IPS-18c (cell line): Measurements from ENCODE around the gene SLC2A2.

Experiments used
- H3K4me3 ChIP-seq: 2 replicates; pipeline ENCODE4 v1.7.0; 2013; ENCODE audit warnings: low read depth, mild to moderate bottlenecking, low read length, moderate library complexity; ENCODE audit not compliant: insufficient read depth
- H3K9me3 ChIP-seq: one replicate; pipeline ENCODE4 v1.6.1; 2013; ENCODE audit warnings: mild to moderate bottlenecking, low read length, moderate library complexity; ENCODE audit not compliant: control insufficient read depth, insufficient read depth

The SLC2A2 gene

GRCh38 chr3:171026597-171027293 lies at the start of gene SLC2A2:
Gene SLC2A2 (minus strand): TSS chr3:171026720. CDS start chr3:171026670, 50 bp downstream.
- Histone ChIP-seq H3K9me3 (no peaks in the 10 kb centered on the region), H3K4me3 (no peak within 1 kb of the TSS)

GRCh38 chr3:171072432-171072831 lies 45.9 kb upstream of the SLC2A2 start:
- no peaks in the 10 kb centered on the region for H3K9me3 ChIP-seq
- H3K4me3 ChIP-seq = no peak overlapping the region

GRCh38 chr3:171068658-171069057 lies 42.1 kb upstream of the SLC2A2 start:
- Histone ChIP-seq H3K4me3 (no peak overlapping the region), H3K9me3 (peaks cover 2% of the 10 kb centered on the region)

GRCh38 chr3:171066206-171066605 lies 39.7 kb upstream of the SLC2A2 start:
- peaks cover 3% of the 10 kb centered on the region for H3K9me3 ChIP-seq

GRCh38 chr3:171065732-171066131 lies 39.2 kb upstream of the SLC2A2 start:
- H3K9me3 ChIP-seq = peaks cover 3% of the 10 kb centered on the region
- no peak overlapping the region for H3K4me3 ChIP-seq

More at GRCh38 chr3:171066206-171066605, 39.7 kb upstream of the SLC2A2 start:
- no peak overlapping the region for H3K4me3 ChIP-seq

- Histone ChIP-seq H3K9me3 (peaks cover 3% of the 10 kb centered on the region), H3K4me3 (no peak overlapping the region)
Observed at GRCh38 chr3:171064461-171064860, 37.9 kb upstream of the SLC2A2 start.

- H3K4me3 ChIP-seq = no peak overlapping the region
- H3K9me3 ChIP-seq = peaks cover 3% of the 10 kb centered on the region
Observed at GRCh38 chr3:171061749-171062148, 35.2 kb upstream of the SLC2A2 start.

GRCh38 chr3:171059978-171060377 lies 33.5 kb upstream of the SLC2A2 start:
- Histone ChIP-seq H3K4me3 (no peak overlapping the region), H3K9me3 (peaks cover 3% of the 10 kb centered on the region)

- Histone ChIP-seq H3K9me3 (peaks cover 3% of the 10 kb centered on the region), H3K4me3 (no peak overlapping the region)
Observed at GRCh38 chr3:171058873-171059603, 32.5 kb upstream of the SLC2A2 start.

- no peaks in the 10 kb centered on the region for H3K9me3 ChIP-seq
- H3K4me3 ChIP-seq = no peak overlapping the region
Observed at GRCh38 chr3:171058058-171058457, 31.5 kb upstream of the SLC2A2 start.

- no peaks in the 10 kb centered on the region for H3K9me3 ChIP-seq
Observed at GRCh38 chr3:171057072-171057471, 30.6 kb upstream of the SLC2A2 start.

GRCh38 chr3:171056528-171056927 lies 30.0 kb upstream of the SLC2A2 start:
- H3K4me3 ChIP-seq = no peak overlapping the region
- no peaks in the 10 kb centered on the region for H3K9me3 ChIP-seq

More at GRCh38 chr3:171057072-171057471, 30.6 kb upstream of the SLC2A2 start:
- no peak overlapping the region for H3K4me3 ChIP-seq

GRCh38 chr3:171055336-171056178 lies 29.0 kb upstream of the SLC2A2 start:
- H3K4me3 ChIP-seq = no peak overlapping the region
- H3K9me3 ChIP-seq = no peaks in the 10 kb centered on the region

- Histone ChIP-seq H3K9me3 (no peaks in the 10 kb centered on the region), H3K4me3 (no peak overlapping the region)
Observed at GRCh38 chr3:171054921-171055320, 28.4 kb upstream of the SLC2A2 start.

- Histone ChIP-seq H3K9me3 (no peaks in the 10 kb centered on the region), H3K4me3 (no peak overlapping the region)
Observed at GRCh38 chr3:171054231-171054630, 27.7 kb upstream of the SLC2A2 start.

- Histone ChIP-seq H3K4me3 (no peak overlapping the region), H3K9me3 (peaks cover 4% of the 10 kb centered on the region)
Observed at GRCh38 chr3:171049861-171050444, 23.4 kb upstream of the SLC2A2 start.

- H3K9me3 ChIP-seq = peaks cover 4% of the 10 kb centered on the region
- H3K4me3 ChIP-seq = no peak overlapping the region
Observed at GRCh38 chr3:171046760-171047159, 20.2 kb upstream of the SLC2A2 start.
